Fibroblast of lung (primary cell): ENCODE measurements around the gene ARHGEF10L.

Experiments used
- EZH2 ChIP-seq: IDR thresholded peaks from 2 replicates; pipeline ENCODE4 v1.5.1; 2012; ENCODE audit warnings: low read length, control low read depth, mild to moderate bottlenecking; ENCODE audit errors: missing control alignments
- TF ChIP-seq, protein P1 (sequence below), 2 donors: IDR thresholded peaks in 1 of 2; conservative IDR thresholded peaks in 1 of 2; 1 replicate in 1 of 2; 2 replicates in 1 of 2; pipeline ENCODE4 v1.5.1; 2011 to 2012; ENCODE audit warnings: low read length in 2 of 2, control low read depth in 1 of 2, inconsistent platforms in 1 of 2, low read depth in 1 of 2, mild to moderate bottlenecking in 1 of 2

GRCh38 chr1:17669866-17670451, 130.5 kb downstream of the ARHGEF10L start:
- TF ChIP-seq, protein P1, sequence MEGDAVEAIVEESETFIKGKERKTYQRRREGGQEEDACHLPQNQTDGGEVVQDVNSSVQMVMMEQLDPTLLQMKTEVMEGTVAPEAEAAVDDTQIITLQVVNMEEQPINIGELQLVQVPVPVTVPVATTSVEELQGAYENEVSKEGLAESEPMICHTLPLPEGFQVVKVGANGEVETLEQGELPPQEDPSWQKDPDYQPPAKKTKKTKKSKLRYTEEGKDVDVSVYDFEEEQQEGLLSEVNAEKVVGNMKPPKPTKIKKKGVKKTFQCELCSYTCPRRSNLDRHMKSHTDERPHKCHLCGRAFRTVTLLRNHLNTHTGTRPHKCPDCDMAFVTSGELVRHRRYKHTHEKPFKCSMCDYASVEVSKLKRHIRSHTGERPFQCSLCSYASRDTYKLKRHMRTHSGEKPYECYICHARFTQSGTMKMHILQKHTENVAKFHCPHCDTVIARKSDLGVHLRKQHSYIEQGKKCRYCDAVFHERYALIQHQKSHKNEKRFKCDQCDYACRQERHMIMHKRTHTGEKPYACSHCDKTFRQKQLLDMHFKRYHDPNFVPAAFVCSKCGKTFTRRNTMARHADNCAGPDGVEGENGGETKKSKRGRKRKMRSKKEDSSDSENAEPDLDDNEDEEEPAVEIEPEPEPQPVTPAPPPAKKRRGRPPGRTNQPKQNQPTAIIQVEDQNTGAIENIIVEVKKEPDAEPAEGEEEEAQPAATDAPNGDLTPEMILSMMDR (conservative IDR thresholded peaks at IDR 0.05 in 1 of 2, IDR thresholded peaks at IDR 0.05 in 1 of 2; ENCODE audit: low read depth in 1 of 2, low read length in 2 of 2) = no peak
- no peak for TF ChIP-seq EZH2
